Mesendoderm (in vitro differentiated cells): ENCODE results near the gene CEACAM5.

Source experiments
- DNase-seq: peaks from one replicate; pipeline ENCODE4 v3.0.0; 2013
- H2AK5ac ChIP-seq: 2 replicates; pipeline ENCODE4 v1.6.1; 2013; ENCODE audit warnings: low read length, inconsistent platforms
- H2BK120ac ChIP-seq: 2 replicates; pipeline ENCODE4 v1.6.1; 2013; ENCODE audit warnings: low read depth, mild to moderate bottlenecking, low read length, moderate library complexity, mixed read lengths
- H2BK15ac ChIP-seq: replicated peaks from 2 replicates; pipeline ENCODE4 v1.6.1; 2013; ENCODE audit warnings: low read depth, mild to moderate bottlenecking, moderate library complexity
- H2BK5ac ChIP-seq: 2 replicates; pipeline ENCODE4 v1.6.1; 2013; ENCODE audit warnings: low read length, inconsistent platforms
- H3K18ac ChIP-seq: 2 replicates; pipeline ENCODE4 v1.6.1; 2013; ENCODE audit warnings: mild to moderate bottlenecking, low read length, mixed read lengths
- H3K23ac ChIP-seq: one replicate; pipeline ENCODE4 v1.6.1; 2013; ENCODE audit warnings: low read length
- H3K27ac ChIP-seq: 2 replicates; pipeline ENCODE4 v1.5.1; 2013; ENCODE audit warnings: low read depth, mild to moderate bottlenecking, inconsistent platforms, low read length, moderate library complexity
- H3K27me3 ChIP-seq: 2 replicates; pipeline ENCODE4 v1.6.1; 2013; ENCODE audit warnings: low read length, control low read depth, mild to moderate bottlenecking, inconsistent platforms; ENCODE audit not compliant: insufficient read depth, poor library complexity
- H3K36me3 ChIP-seq: 2 replicates; pipeline ENCODE4 v1.6.1; 2013; ENCODE audit warnings: low read length, inconsistent platforms; ENCODE audit not compliant: control insufficient read depth, insufficient read depth
- H3K4ac ChIP-seq: one replicate; pipeline ENCODE4 v1.6.1; 2013; ENCODE audit warnings: low read depth, mild to moderate bottlenecking, low read length, moderate library complexity
- H3K4me1 ChIP-seq: 2 replicates; pipeline ENCODE4 v1.6.1; 2013; ENCODE audit warnings: low read depth, low read length, inconsistent platforms; ENCODE audit not compliant: control insufficient read depth
- H3K4me2 ChIP-seq: 2 replicates; pipeline ENCODE4 v1.6.1; 2013; ENCODE audit warnings: low read length
- H3K4me3 ChIP-seq: 2 replicates; pipeline ENCODE4 v1.5.1; 2013; ENCODE audit warnings: mild to moderate bottlenecking, low read length
- H3K56ac ChIP-seq: one replicate; pipeline ENCODE4 v1.6.1; 2013; ENCODE audit warnings: low read length
- H3K79me1 ChIP-seq: 2 replicates; pipeline ENCODE4 v1.6.1; 2013; ENCODE audit warnings: low read length, inconsistent platforms
- H3K79me2 ChIP-seq: 2 replicates; pipeline ENCODE4 v1.6.1; 2013; ENCODE audit warnings: mild to moderate bottlenecking, low read length; ENCODE audit not compliant: control insufficient read depth, insufficient read depth
- H3K9ac ChIP-seq: 2 replicates; pipeline ENCODE4 v1.6.1; 2013; ENCODE audit warnings: low read length, inconsistent platforms
- H4K5ac ChIP-seq: one replicate; pipeline ENCODE4 v1.6.1; 2013; ENCODE audit warnings: low read length
- H4K8ac ChIP-seq: one replicate; pipeline ENCODE4 v1.6.1; 2013; ENCODE audit warnings: low read depth, mild to moderate bottlenecking, control low read depth, low read length, moderate library complexity
- WGBS: extraction: QIAGEN DNeasy Blood & Tissue Kit; methylation state at CpG from one replicate; pipeline ENCODE4 v1.1.7; 2013; ENCODE audit warnings: low lambda C conversion rate, missing lambda C conversion rate; ENCODE audit not compliant: insufficient coverage; ENCODE audit errors: extremely low coverage; 5-methylcytosine and 5-hydroxymethylcytosine counted together

Gene CEACAM5

GRCh38 chr19:41774515-41774980, 66.1 kb downstream of the CEACAM5 start:
- Histone ChIP-seq H3K23ac (no peak overlapping the region), H3K4me1 (no peaks in the 10 kb centered on the region), H3K27me3 (no peaks in the 10 kb centered on the region), H3K79me2 (no peaks in the 10 kb centered on the region), H3K27ac (no peak overlapping the region), H4K8ac (no peak overlapping the region), H3K56ac (no peak overlapping the region), H2BK120ac (no peak overlapping the region), H2AK5ac (no peak overlapping the region), H3K4me3 (no peak overlapping the region), H3K4me2 (no peak overlapping the region), H3K9ac (no peak overlapping the region), H3K79me1 (no peaks in the 10 kb centered on the region), H3K36me3 (no peaks in the 10 kb centered on the region), H2BK5ac (no peak overlapping the region), H4K5ac (no peak overlapping the region), H3K18ac (no peak overlapping the region), H3K4ac (no peak overlapping the region), H2BK15ac (no peak overlapping the region)
- WGBS, result no CpG with 5 or more reads among the region's 6 CpGs
- DNase-seq, result no peak

- no peak overlapping the region for H2BK5ac ChIP-seq
- no CpG with 5 or more reads among the region's 2 CpGs for WGBS
- no peaks in the 10 kb centered on the region for H3K36me3 ChIP-seq
- no peak overlapping the region for H3K4me3 ChIP-seq
- no peak overlapping the region for H3K9ac ChIP-seq
- H4K5ac ChIP-seq, result no peak overlapping the region
- no peak overlapping the region for H2AK5ac ChIP-seq
- H3K4me1 ChIP-seq, result no peaks in the 10 kb centered on the region
- H3K79me2 ChIP-seq, result no peaks in the 10 kb centered on the region
- H3K18ac ChIP-seq, result no peak overlapping the region
- no peak for DNase-seq
- H3K79me1 ChIP-seq, result no peaks in the 10 kb centered on the region
- no peak overlapping the region for H4K8ac ChIP-seq
- no peak overlapping the region for H3K4ac ChIP-seq
- H3K23ac ChIP-seq, result no peak overlapping the region
- H3K27ac ChIP-seq, result no peak overlapping the region
- no peaks in the 10 kb centered on the region for H3K27me3 ChIP-seq
- H2BK15ac ChIP-seq, result no peak overlapping the region
- no peak overlapping the region for H2BK120ac ChIP-seq
- no peak overlapping the region for H3K56ac ChIP-seq
- no peak overlapping the region for H3K4me2 ChIP-seq
These were observed 68.3 kb downstream of the CEACAM5 start for GRCh38 chr19:41776700-41777099.
